Measurements from ENCODE around the gene ATP2B1.

ATP2B1 gene

GRCh38 chr12:89692439-89692838, 16.2 kb downstream of the ATP2B1 start:
- DNase-seq (ENCODE audit: low spot score): no peak

- DNase-seq (ENCODE audit: low spot score): no peak
Observed at GRCh38 chr12:89691659-89692058, 17.0 kb downstream of the ATP2B1 start.

GRCh38 chr12:89690925-89691324, 17.7 kb downstream of the ATP2B1 start:
- DNase-seq (ENCODE audit: low spot score): no peak

GRCh38 chr12:89689306-89689705, 19.3 kb downstream of the ATP2B1 start:
- DNase-seq (ENCODE audit: low spot score): no peak

- no peak for DNase-seq (ENCODE audit: low spot score)
Observed at GRCh38 chr12:89686311-89686710, 22.3 kb downstream of the ATP2B1 start.

GRCh38 chr12:89685363-89685972, 23.2 kb downstream of the ATP2B1 start:
- no peak for DNase-seq (ENCODE audit: low spot score)

- DNase-seq (ENCODE audit: low spot score): no peak
Observed at GRCh38 chr12:89684136-89684535, 24.5 kb downstream of the ATP2B1 start.

- no peak for DNase-seq (ENCODE audit: low spot score)
Observed at GRCh38 chr12:89682284-89682683, 26.4 kb downstream of the ATP2B1 start.

GRCh38 chr12:89680409-89680808, 28.2 kb downstream of the ATP2B1 start:
- DNase-seq (ENCODE audit: low spot score): no peak

GRCh38 chr12:89679631-89680030, 29.0 kb downstream of the ATP2B1 start:
- no peak for DNase-seq (ENCODE audit: low spot score)

GRCh38 chr12:89678225-89678624, 30.4 kb downstream of the ATP2B1 start:
- DNase-seq (ENCODE audit: low spot score): no peak

- DNase-seq (ENCODE audit: low spot score): no peak
Observed at GRCh38 chr12:89676930-89677329, 31.7 kb downstream of the ATP2B1 start.

GRCh38 chr12:89674326-89674942, 34.2 kb downstream of the ATP2B1 start:
- no peak for DNase-seq (ENCODE audit: low spot score)

GRCh38 chr12:89673603-89674002, 35.0 kb downstream of the ATP2B1 start:
- DNase-seq (ENCODE audit: low spot score): no peak

- DNase-seq (ENCODE audit: low spot score): no peak
Observed at GRCh38 chr12:89672589-89672979, 36.1 kb downstream of the ATP2B1 start.

- DNase-seq (ENCODE audit: low spot score): no peak
Observed at GRCh38 chr12:89671469-89671868, 37.2 kb downstream of the ATP2B1 start.

GRCh38 chr12:89669197-89669596, 39.4 kb downstream of the ATP2B1 start:
- no peak for DNase-seq (ENCODE audit: low spot score)

- DNase-seq (ENCODE audit: low spot score): no peak
Observed at GRCh38 chr12:89665556-89665955, 43.1 kb downstream of the ATP2B1 start.

GRCh38 chr12:89664441-89664840, 44.2 kb downstream of the ATP2B1 start:
- no peak for DNase-seq (ENCODE audit: low spot score)

GRCh38 chr12:89663577-89664357, 44.9 kb downstream of the ATP2B1 start:
- no peak for DNase-seq (ENCODE audit: low spot score)

GRCh38 chr12:89662623-89663022, 46.0 kb downstream of the ATP2B1 start:
- DNase-seq (ENCODE audit: low spot score): no peak

GRCh38 chr12:89661706-89662330, 46.8 kb downstream of the ATP2B1 start:
- no peak for DNase-seq (ENCODE audit: low spot score)

- DNase-seq (ENCODE audit: low spot score): no peak
Observed at GRCh38 chr12:89657739-89658138, 50.9 kb downstream of the ATP2B1 start.
